ENCODE measurements around the gene HDAC9.

Gene HDAC9

DNA sequence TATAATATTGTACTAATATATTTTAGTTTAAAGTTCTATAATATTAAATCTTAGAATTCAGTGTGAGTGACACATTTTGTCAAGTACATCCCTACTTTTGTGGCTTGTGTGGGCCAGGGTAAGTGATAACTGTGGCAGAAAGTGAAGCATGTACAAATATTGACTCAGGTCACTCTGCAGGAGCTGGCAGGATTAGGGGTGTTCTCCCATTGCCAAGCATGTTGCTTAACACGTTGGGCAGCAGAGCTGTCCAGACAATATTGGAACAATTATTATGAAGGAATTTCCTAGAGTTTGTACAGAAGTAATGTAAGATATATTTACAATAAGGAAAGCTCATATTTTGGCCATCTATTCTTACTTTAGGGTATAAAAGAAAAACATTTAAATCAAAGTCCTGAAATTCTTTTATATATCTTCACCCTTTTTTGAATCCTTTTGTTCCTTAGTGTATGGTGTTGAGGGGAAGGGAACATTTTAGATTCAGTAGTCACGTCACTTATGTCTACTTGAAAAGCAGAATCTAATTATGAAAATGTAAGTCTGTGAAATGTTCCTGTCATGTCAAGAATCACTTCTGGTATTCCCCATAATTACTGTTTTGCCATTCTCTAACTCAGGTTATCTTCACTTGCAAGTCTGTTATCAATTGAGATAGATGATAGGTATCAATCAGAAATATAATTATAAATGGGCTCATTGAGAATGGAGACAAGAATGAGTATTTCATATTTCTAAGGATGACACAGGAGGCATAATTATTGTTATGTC is 4.0 kb downstream of the HDAC9 start:
- Histone ChIP-seq H3K9ac (ENCODE audit: low read depth, low read length, poor library complexity, severe bottlenecking) (no peak overlapping the region), H3K9me2 (replicated peaks; ENCODE audit: low read depth, low read length) (no peaks in the 10 kb centered on the region), H3K4me3 (ENCODE audit: low read length, poor library complexity, severe bottlenecking) (no peak overlapping the region), H3K4me1 (ENCODE audit: insufficient read depth, low read length, poor library complexity, severe bottlenecking) (peaks cover 51% of the 10 kb centered on the region), H3K36me3 (ENCODE audit: insufficient read depth, low read length) (no peaks in the 10 kb centered on the region), H2AFZ (ENCODE audit: low read length) (no peak overlapping the region), H3K9me3 (ENCODE audit: insufficient read depth, low read depth, low read length) (no peaks in the 10 kb centered on the region), H3F3A (ENCODE audit: low read depth) (no peaks in the 10 kb centered on the region), H3K27me3 (ENCODE audit: insufficient read depth, low read length, poor library complexity, severe bottlenecking) (no peaks in the 10 kb centered on the region), H4K20me1 (ENCODE audit: insufficient read depth, low read length, poor library complexity, severe bottlenecking) (peaks cover 6% of the 10 kb centered on the region), H3K79me2 (ENCODE audit: insufficient read depth, low read length) (peaks cover 54% of the 10 kb centered on the region), H3K4me2 (ENCODE audit: low read depth, low read length, poor library complexity, severe bottlenecking) (no peak overlapping the region)
- TF ChIP-seq, protein P1, sequence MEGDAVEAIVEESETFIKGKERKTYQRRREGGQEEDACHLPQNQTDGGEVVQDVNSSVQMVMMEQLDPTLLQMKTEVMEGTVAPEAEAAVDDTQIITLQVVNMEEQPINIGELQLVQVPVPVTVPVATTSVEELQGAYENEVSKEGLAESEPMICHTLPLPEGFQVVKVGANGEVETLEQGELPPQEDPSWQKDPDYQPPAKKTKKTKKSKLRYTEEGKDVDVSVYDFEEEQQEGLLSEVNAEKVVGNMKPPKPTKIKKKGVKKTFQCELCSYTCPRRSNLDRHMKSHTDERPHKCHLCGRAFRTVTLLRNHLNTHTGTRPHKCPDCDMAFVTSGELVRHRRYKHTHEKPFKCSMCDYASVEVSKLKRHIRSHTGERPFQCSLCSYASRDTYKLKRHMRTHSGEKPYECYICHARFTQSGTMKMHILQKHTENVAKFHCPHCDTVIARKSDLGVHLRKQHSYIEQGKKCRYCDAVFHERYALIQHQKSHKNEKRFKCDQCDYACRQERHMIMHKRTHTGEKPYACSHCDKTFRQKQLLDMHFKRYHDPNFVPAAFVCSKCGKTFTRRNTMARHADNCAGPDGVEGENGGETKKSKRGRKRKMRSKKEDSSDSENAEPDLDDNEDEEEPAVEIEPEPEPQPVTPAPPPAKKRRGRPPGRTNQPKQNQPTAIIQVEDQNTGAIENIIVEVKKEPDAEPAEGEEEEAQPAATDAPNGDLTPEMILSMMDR (conservative IDR thresholded peaks at IDR 0.05; ENCODE audit: low read length), result no peak
- no peak for TF ChIP-seq EZH2phosphoT487 (IDR thresholded peaks at IDR 0.05; ENCODE audit: borderline replicate concordance)

DNA sequence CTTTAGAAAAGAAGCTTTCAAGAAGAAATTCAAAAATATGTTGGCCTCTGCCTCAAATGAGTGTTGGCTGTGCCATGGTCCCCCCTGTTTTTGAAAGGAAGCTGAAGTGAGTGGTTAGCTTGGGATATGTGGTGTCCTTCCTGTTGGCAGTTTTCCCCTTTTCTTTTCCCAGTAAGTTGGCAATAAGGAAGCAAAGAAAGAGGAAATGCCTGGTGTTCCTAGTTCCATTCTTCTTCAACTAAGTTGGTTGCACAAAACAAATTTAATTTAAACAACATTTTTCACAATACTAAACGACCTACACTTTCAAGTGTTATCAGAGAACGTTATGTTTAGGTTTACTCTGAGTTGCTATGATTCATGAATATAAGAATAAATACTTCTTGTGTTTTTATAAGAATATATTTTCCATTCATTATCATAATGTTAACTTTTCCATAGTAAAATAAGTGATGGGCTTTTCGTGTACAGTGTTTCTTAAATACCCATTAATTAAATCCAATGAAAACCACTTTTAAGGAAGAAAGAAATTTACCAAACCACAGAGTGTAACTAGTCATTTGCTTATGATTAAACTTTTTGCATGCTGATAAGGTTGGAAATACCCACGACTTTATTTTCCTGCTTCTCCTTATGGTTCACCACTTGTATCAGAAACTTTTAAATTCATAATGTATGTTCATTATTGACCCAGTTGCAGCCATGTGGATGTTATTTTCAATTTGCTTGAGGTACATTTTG is 7.7 kb downstream of the HDAC9 start:
- no peaks in the 10 kb centered on the region for H3K9me2 ChIP-seq (replicated peaks; ENCODE audit: low read depth, low read length)
- H3K79me2 ChIP-seq (ENCODE audit: insufficient read depth, low read length), result peaks cover 37% of the 10 kb centered on the region
- H3K36me3 ChIP-seq (ENCODE audit: insufficient read depth, low read length), result no peaks in the 10 kb centered on the region
- no peak overlapping the region for H3K9ac ChIP-seq (ENCODE audit: low read depth, low read length, poor library complexity, severe bottlenecking)
- H3K27me3 ChIP-seq (ENCODE audit: insufficient read depth, low read length, poor library complexity, severe bottlenecking), result no peaks in the 10 kb centered on the region
- no peaks in the 10 kb centered on the region for H3K9me3 ChIP-seq (ENCODE audit: insufficient read depth, low read depth, low read length)
- H3K4me1 ChIP-seq (ENCODE audit: insufficient read depth, low read length, poor library complexity, severe bottlenecking), result peaks cover 36% of the 10 kb centered on the region
- H3K4me3 ChIP-seq (ENCODE audit: low read length, poor library complexity, severe bottlenecking), result no peak overlapping the region
- no peak overlapping the region for H3K4me2 ChIP-seq (ENCODE audit: low read depth, low read length, poor library complexity, severe bottlenecking)
- H2AFZ ChIP-seq (ENCODE audit: low read length), result no peak overlapping the region
- no peaks in the 10 kb centered on the region for H4K20me1 ChIP-seq (ENCODE audit: insufficient read depth, low read length, poor library complexity, severe bottlenecking)
- peaks cover 7% of the 10 kb centered on the region; the same call in 1 of the 2 replicates for H3F3A ChIP-seq (ENCODE audit: low read depth)
- TF ChIP-seq EZH2phosphoT487 (IDR thresholded peaks at IDR 0.05; ENCODE audit: borderline replicate concordance), result no peak
- TF ChIP-seq, protein P1 (conservative IDR thresholded peaks at IDR 0.05; ENCODE audit: low read length), result no peak

DNA sequence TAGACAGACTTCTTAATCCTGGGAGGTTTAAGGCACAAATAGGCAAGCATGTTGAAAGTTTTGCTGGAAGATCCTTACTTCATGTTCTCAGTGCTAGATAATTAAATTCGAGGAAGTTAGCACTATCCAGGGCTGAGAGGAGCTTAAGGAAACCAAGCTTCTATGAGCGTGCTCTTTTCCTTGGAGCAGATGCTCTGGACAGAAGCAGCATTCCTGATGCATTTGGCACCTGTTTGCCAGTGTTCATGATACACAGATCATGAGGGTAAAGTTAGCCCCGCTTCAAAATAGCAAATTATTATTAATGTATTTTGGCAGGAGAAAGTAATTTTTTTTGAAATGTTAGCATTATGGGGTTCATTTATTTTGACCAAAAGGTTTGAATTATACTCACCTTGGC is 9.4 kb downstream of the HDAC9 start:
- Histone ChIP-seq H3F3A (ENCODE audit: low read depth) (peaks cover 7% of the 10 kb centered on the region; the same call in 1 of the 2 replicates), H3K4me1 (ENCODE audit: insufficient read depth, low read length, poor library complexity, severe bottlenecking) (peaks cover 46% of the 10 kb centered on the region), H3K27me3 (ENCODE audit: insufficient read depth, low read length, poor library complexity, severe bottlenecking) (no peaks in the 10 kb centered on the region), H3K9me3 (ENCODE audit: insufficient read depth, low read depth, low read length) (no peaks in the 10 kb centered on the region), H3K4me2 (ENCODE audit: low read depth, low read length, poor library complexity, severe bottlenecking) (no peak overlapping the region), H3K9ac (ENCODE audit: low read depth, low read length, poor library complexity, severe bottlenecking) (no peak overlapping the region), H3K9me2 (replicated peaks; ENCODE audit: low read depth, low read length) (no peaks in the 10 kb centered on the region), H2AFZ (ENCODE audit: low read length) (no peak overlapping the region), H3K4me3 (ENCODE audit: low read length, poor library complexity, severe bottlenecking) (no peak overlapping the region), H4K20me1 (ENCODE audit: insufficient read depth, low read length, poor library complexity, severe bottlenecking) (no peaks in the 10 kb centered on the region), H3K36me3 (ENCODE audit: insufficient read depth, low read length) (no peaks in the 10 kb centered on the region), H3K79me2 (ENCODE audit: insufficient read depth, low read length) (peaks cover 43% of the 10 kb centered on the region)
- TF ChIP-seq, protein P1 (conservative IDR thresholded peaks at IDR 0.05; ENCODE audit: low read length), result no peak
- TF ChIP-seq EZH2phosphoT487 (IDR thresholded peaks at IDR 0.05; ENCODE audit: borderline replicate concordance), result no peak

Data from Loucy (cell line).